ENCODE data around the gene PPEF2.

PPEF2 gene

DNA sequence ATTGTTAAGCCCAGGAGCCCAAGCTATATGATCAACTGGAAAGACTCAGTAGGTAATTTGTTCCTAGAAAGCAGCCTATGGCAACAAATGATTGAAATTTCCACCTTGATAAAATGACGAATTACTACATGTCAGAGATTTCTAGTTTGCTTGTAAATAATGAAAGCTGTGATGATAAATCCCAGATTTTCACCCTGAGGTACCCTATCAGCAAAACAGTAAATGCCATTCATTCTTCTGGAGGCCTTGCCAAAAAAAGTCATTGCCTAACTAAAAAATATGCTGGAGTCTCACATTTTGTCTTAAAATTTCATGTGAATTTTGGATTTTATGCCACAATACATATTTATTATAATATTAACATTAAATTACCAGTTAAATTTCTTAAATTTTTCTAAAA, 71.3 kb downstream of the PPEF2 start:
- no peak for DNase-seq

DNA sequence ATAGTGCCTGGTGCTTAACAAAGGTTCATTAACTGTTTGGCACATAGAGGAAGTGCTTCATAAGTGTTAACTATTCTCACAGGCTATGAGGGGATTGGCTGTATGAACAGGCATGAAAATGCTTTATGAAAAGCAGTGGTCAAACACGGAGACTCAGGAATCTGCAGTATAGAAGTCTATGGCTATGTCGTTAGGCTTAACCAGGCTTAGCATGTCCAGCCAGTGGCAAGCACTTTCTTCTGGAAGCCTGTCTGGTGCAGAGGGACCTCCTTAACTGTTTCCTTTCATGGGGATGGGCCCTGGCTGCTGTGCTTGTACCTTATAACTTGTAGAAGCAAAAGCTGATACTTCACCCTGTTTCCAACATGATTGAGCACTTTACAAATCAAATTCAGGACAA, 78.4 kb downstream of the PPEF2 start:
- no peak for DNase-seq

DNA sequence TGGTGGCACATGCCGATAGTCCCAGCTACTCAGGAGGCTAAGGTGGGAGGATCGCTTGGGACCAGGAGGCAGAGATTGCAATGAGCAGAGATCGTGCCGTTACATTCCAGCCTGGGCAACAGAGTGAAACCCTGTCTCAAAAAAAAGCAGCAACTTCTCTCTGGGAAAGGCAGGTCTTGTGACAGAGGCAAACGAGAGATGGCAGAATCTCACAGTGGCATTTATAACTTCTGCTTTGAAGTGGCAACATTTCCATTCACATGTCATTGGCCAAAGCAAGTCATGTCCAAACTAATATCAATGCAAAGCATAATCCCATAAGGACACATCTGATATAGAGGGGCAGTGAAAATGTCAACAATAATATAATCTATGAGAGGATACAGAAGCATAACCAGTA, 79.8 kb downstream of the PPEF2 start:
- DNase-seq: no peak

DNA sequence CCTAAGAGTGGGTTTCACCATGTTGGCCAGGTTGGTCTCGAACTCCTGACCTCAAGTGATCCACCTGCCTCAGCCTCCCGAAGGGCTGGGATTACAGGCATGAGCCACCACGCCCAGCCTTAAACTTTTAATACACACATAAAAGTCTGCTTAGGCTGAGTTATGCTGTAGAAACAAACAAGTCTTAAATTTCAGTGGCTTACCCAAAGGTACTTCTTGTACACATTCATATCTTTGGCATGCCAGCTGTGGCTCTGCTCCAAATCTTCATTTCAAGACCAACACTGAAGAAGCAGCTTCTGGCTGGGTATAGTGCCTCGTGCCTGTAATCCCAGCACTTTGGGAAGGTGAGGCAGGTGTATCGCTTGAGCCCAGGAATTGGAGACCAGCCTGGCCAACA, 80.3 kb downstream of the PPEF2 start:
- DNase-seq: no peak

DNA sequence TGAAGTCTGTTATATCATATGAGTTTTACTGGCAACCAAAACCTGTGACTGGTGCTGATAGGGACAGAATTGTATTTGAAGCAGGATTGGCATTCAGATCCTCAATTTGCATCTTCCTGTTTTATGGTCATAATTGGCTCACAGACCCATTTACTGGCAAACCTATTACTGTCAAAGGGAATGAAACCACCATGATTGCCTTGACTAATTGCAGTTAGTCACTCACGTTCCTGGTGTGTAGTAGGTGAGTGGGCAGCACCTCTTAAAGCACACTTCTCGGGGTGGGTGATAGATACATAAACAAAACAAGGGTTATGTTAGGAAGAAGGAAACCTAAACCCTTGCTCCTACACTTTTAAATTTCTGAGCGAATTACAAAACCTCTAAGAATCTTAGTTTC, 81.0 kb downstream of the PPEF2 start:
- no peak for DNase-seq

DNA sequence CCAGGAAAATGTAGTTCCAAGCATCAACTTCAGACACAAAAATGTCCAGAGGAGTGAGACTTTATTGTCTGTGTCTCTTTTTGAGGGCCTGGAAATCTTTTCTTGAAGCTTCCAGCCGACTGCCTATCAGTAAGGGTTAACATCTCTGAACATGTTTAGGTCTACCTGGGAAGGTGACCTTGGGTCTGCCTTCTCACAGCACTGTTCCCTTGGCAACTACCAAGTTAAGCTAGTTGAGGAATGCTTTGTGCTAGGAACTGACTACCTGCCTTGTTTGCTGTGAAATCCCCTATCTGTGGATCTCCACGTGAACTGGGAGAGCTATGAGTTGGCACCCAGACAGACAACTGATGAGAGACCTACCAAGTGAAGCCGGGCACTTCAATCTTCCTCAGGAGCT, 81.6 kb downstream of the PPEF2 start:
- DNase-seq: no peak

DNA sequence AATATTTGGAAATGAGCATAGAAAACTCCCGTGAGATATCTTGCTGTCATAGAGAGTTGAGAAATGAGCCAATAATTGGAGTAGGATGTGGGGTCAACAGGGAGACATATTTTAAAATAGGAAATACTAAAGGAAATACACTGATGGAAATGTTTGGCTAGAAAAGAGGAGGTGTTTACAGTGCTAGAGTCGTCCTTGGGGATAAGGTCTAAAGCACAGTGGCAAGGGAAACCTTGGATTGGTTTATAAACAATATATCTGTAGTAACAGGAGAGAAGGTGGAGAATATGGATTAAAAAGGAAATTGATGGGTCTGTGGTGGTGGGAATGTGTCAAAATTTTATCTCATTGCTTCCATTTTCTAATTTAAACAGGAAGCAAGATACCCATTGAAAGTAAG, 82.1 kb downstream of the PPEF2 start:
- no peak for DNase-seq

DNA sequence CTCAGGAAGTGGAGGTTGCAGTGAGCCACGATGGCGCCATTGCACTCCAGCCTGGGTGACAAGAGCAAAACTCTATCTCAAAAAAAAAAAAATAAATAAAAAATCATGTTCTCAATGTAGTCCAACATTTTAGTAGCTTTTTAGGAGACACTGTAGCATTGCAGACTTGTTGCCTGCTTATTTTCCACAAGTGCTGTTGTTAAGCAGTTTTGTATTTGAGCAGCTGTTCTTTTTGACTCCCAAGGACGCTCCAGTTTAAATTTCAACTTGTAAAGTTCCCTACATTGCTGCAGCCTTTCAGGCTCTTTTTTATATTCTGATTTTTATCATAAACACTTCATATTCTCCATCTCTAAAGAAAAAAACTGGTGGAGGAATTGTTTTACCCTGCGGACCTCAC, 83.1 kb downstream of the PPEF2 start:
- DNase-seq: no peak

DNA sequence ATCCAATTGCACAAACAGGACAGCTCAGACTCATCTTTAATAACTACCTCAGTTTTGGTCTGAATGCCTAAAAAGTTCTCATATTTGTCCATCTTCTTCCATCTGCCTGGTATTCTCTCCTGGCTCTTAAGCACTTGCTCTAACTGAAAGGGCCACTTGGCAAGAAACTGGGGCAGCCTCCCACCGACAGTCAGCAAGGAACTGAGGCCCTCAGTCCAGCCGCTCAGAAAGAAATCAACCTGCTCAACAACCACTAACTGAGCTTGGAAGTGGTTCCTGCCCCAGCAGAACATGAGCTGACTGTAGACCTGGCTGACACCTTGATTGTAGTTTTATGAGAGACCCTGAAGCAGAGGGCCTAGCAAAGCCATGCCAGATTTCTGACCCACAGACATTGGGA, 84.4 kb downstream of the PPEF2 start:
- no peak for DNase-seq

Data from activated CD8-positive, alpha-beta memory T cell treated with anti-CD3 and anti-CD28 coated beads, Interleukin-2, amount 50 U/mL, for 48 hours (primary cell).